ENCODE measurements around the gene LIM2.
A peak's percentile ranks its signal among the peaks of the same experiment; 100 is the strongest.

Gene LIM2

DNA sequence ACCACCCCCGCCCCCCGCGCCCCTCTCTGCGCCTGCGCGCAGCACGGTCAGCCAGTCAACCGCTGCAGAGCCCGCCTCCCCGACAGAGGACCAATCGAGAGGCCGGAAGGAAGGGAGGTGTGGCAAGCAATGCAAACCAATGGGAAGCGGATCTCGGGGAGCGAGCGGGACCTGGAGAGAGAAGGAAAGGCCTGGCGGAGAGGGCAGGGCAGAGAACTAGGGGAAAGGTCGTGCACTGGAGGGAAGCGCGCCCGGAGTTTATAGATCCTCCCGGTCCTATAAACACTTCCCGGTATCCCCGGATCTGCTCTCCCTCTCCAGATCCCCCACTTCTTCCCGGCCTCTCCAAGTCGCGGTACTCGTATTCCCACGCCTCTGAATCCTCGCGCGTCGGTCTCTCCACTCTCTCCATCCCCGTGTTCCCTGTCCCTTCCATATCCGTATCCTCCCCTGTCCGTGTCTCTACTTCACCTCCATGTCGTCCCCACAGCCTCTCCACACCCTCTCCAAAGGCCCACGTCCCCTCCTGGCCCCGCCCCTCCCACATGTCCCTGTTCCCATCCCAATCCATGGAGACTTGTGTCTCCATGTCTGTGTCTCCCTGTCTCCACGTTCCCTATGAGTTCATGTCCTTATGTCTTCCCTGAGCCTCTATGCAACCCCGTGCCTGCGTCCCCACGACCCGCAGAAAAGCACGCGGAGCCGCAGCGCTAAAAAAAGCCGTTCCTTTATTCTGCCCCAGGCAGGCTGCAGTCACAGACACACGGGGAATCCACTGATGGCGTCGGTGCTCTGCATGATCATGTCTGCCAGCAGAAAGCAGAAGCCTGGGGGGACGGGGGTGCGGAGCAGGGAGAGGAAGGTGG lies 21.2 kb downstream of the LIM2 start:
- Mint-ChIP-seq H3K27ac (peak overlapping the region; percentile 91), H3K27me3 (peaks cover 3% of the 10 kb centered on the region), H3K36me3 (peaks cover 9% of the 10 kb centered on the region), H3K4me1 (peaks cover 73% of the 10 kb centered on the region), H3K4me3 (peak overlapping the region; percentile 97), H3K9me3 (no peaks in the 10 kb centered on the region)
- peak; percentile 97 for DNase-seq
- CTCF ChIA-PET, result interaction anchor here (1.5 to 1.6 kb wide), 2 partner anchors 24 to 28 kb away, joined by 3 to 5 read pairs; partner anchors contain the start of gene C19orf84

DNA sequence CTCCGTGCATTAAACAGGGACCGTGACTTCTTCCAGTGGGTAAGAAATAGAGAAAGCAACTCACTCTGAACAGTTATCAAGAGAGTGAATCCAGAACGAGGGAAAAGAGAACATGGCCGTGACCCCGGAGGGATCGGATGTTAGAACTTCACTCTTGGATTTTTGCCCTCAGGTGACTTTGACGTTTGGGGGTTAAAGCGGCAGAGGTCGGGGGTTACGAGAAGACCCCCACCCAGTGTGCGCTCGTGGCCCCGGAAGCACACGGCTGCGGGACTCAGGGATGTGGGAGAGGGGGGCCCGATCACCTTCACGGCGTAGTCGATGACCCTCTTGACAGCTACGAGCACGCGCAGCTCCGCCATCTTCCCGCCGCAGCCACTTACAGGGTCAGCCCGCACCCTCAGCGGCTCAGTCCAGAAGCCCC lies 21.8 kb downstream of the LIM2 start, which contains the start of gene ETFB:
TSS of gene ETFB (minus strand) at position 424 of the 424 bp plus-strand sequence. CDS start at position 362, 62 bp downstream.
- Mint-ChIP-seq H3K4me3 (peak within 1 kb of the TSS; percentile 97), H3K4me1 (peaks cover 69% of the 10 kb centered on the region)
- CTCF ChIA-PET, result interaction anchor here (1.0 to 1.6 kb wide), 3 partner anchors 25 to 52 kb away, joined by 3 to 5 read pairs (median 3); partner anchors contain the start of genes C19orf84 and SIGLEC10

DNA sequence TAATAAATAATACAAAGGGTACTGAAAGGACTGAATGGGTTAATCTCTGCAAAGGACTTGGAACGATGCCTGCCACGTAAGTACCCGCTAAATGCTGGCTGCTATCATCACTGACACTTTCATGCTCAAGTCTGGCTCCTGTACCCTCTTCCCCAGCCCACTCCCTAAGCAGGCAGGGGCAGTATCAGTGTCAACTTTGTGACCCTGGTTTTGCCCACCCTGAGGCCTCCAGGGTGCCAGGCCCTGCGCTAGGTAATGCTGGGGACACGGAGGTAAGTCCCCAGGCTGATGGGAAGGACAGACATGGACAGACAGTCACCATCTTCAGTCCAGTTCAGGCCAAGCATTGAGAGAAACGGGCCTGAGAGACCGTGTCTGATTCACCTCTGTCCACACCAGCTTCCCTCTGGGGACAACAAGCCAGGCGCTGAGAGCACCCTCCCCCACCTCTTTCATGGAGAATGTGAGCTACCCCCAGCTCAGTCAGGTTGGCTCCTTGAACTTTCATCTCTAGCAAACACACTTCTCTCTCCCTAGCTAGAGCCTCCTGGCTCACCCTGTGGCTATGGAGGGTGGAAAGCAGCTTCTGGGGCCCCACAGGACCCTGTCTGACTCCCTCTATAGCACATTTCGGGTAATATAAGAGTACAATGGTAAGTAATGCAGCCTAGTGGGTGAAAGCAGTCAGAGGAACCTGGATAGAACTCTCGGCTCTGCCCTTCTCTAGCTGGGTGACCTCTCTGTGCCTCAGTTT lies 22.4 kb downstream of the LIM2 start:
- H3K36me3 Mint-ChIP-seq, result peaks cover 8% of the 10 kb centered on the region
- H3K9me3 Mint-ChIP-seq, result no peaks in the 10 kb centered on the region
- no peak for DNase-seq
- H3K4me1 Mint-ChIP-seq, result peaks cover 67% of the 10 kb centered on the region
- CTCF ChIA-PET, result interaction anchor here (0.6 to 1.7 kb wide), 5 partner anchors 10 to 53 kb away, joined by 3 to 6 read pairs (median 3); partner anchors contain the start of genes C19orf84, SIGLEC10 and VSIG10L
- H3K27ac Mint-ChIP-seq, result peak overlapping the region; percentile 91
- H3K4me3 Mint-ChIP-seq, result peak overlapping the region; percentile 97
- H3K27me3 Mint-ChIP-seq, result peaks cover 3% of the 10 kb centered on the region

More for the DNA sequence above, 21.8 kb downstream of the LIM2 start, which contains the start of gene ETFB:
- Mint-ChIP-seq H3K27me3 (peaks cover 3% of the 10 kb centered on the region), H3K9me3 (no peaks in the 10 kb centered on the region), H3K27ac (peak within 1 kb of the TSS; percentile 91), H3K36me3 (peaks cover 8% of the 10 kb centered on the region)
- no peak for DNase-seq

DNA sequence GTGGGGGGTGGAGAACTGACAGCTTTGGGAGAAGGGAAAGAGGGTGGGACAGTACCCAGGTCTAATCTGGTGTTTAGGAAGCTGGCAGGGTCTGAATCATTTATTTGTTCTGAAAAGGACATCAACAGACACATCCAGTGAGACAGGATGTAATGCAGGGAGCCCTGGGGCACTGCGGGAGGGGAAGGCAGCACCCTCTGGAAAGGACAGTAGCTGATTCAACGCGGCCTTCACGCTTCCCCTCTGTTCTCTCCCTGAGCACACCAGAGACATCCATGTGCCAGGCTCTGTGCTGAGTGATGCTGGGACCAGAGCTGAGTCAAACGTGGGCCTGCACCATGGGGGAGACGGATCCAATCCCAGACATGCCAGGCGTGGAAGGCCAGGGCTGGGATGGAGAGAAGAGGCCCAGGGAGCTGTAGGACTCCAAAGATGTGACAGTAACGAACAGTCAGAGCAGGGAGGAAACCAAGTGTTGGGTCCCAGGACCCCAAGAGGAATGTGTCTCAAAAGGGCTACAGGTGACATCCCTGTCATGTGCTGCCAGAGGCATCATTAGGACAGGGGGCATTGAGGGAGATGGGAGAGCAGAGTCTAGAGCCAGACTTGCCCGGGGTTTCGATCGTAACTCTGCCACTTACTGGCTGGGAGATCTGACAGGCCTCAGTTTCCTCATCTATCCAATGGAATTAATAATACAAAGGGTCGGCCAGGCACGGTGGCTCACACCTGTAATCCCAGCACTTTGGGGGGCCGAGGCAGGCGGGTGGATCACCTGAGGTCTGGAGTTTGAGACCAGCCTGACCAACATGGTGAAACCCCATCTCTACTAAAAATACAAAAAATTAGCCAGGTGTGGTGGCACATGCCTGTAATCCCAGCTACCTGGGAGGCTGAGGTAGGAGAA lies 23.3 kb downstream of the LIM2 start:
- peaks cover 3% of the 10 kb centered on the region for H3K27me3 Mint-ChIP-seq
- CTCF ChIA-PET, result interaction anchor here (1.3 to 1.7 kb wide), 2 partner anchors 10 to 23 kb away, joined by 4 to 6 read pairs; partner anchors contain the start of gene VSIG10L

DNA sequence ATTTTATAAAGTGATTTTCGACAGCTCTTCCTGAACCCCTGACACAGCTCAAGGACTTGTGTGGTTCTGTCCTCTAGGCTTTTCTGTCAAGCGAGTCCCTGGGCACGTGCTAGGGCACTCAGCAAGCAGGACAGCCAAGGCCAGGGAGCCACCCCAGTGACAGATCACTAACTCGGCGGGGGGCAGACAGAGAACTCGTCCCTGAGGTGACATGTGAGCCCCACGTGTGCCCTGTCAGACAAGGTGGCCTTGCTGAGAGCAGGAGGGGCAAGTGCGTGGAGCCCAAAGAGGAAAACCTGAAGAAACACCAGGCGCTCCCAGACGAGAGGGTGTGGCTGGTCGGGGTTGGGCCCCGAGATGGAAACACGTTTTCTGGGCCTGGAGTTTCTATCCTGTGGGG lies 26.5 kb downstream of the LIM2 start:
- CTCF ChIA-PET, result no interaction called here
- H3K27ac Mint-ChIP-seq, result no peak overlapping the region
- H3K4me3 Mint-ChIP-seq, result no peak overlapping the region
- H3K9me3 Mint-ChIP-seq, result no peaks in the 10 kb centered on the region
- H3K4me1 Mint-ChIP-seq, result peaks cover 57% of the 10 kb centered on the region
- no peaks in the 10 kb centered on the region for H3K27me3 Mint-ChIP-seq
- peaks cover 14% of the 10 kb centered on the region for H3K36me3 Mint-ChIP-seq
- DNase-seq, result no peak

More for the DNA sequence above, 23.3 kb downstream of the LIM2 start:
- H3K27ac Mint-ChIP-seq, result peak overlapping the region; percentile 12
- H3K36me3 Mint-ChIP-seq, result peaks cover 5% of the 10 kb centered on the region
- no peak for DNase-seq
- peaks cover 67% of the 10 kb centered on the region for H3K4me1 Mint-ChIP-seq
- no peaks in the 10 kb centered on the region for H3K9me3 Mint-ChIP-seq
- H3K4me3 Mint-ChIP-seq, result peak overlapping the region; percentile 59

DNA sequence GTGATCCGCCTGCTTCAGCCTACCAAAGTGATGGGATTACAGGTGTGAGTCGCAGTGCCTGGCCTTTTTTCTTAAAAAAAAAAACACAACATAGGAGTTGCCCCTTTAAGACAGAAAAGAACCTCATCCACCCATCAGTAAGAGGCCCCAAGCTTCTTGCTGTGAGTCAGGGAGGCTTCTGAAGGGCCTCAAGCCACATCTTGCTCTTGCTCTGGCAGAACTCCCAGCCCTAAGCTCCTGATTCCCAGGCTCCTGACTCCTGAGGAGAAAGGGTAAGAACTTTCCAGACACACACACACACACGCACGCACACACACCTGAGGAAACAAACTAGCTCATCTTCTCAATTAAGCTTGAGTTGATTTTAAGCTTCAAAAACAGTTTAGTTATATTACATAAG lies 28.5 kb downstream of the LIM2 start:
- DNase-seq, result no peak
- no peak overlapping the region for H3K27ac Mint-ChIP-seq

DNA sequence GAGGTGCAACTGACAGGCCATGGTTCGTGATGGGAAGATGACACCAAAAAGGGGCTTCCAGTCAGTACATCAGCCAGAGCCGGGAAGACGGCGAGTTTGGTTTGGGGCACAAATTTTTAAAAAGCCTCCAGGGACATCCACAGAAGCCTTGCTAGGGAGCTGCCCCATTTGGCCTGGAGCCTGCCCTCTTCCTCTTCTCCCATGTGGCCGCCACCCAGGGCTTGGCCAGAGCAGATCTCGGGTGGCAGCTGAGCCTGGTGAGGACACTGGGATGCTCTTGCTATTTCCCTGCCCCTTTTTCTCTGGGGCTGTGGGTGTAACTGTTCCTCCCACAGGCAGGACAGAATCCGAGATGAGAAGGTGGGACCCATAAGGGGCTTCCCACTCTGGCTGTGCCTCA lies 29.8 kb downstream of the LIM2 start:
- Mint-ChIP-seq H3K4me1 (peaks cover 51% of the 10 kb centered on the region), H3K27ac (no peak overlapping the region)
- DNase-seq, result no peak

More for the DNA sequence above, 28.5 kb downstream of the LIM2 start:
- peaks cover 60% of the 10 kb centered on the region for H3K4me1 Mint-ChIP-seq
- CTCF ChIA-PET, result interaction anchor here (0.5 to 1.8 kb wide), 3 partner anchors 11 to 66 kb away, joined by 3 to 6 read pairs (median 4); no protein-coding TSS in a partner anchor
- H3K4me3 Mint-ChIP-seq, result no peak overlapping the region
- H3K27me3 Mint-ChIP-seq, result no peaks in the 10 kb centered on the region
- H3K36me3 Mint-ChIP-seq, result peaks cover 16% of the 10 kb centered on the region
- no peaks in the 10 kb centered on the region for H3K9me3 Mint-ChIP-seq

DNA sequence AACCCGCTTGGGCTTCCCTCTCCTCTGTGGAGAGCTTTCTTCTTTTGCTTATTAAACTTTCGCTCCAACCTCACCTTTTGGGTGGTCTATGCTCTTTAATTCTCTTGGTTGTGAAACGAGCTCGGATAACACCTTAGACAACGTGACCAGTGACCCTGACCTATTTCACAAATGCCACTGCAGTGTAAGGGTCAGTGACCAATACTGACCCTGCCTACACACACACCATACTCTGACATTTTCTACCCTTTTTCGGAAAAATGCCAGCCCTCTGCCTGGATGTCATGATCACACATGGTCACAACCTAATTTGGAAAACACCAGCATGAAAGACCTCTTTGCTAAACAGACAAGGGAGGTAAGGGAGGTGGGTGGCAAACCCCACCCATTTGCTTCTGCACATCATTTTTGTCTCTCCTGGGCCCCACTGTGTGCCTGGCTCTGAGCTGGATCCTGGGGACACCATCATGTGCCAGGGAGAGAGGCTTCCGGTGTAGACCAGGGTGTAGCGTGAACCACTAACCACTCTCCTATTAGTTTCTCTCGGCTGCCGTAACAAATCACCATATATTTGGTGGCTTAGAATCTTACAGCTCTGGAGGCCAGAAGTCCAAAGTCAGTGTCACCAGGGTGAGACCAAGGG lies 31.5 kb downstream of the LIM2 start:
- Mint-ChIP-seq H3K27ac (no peak overlapping the region), H3K27me3 (no peaks in the 10 kb centered on the region), H3K4me3 (no peak overlapping the region), H3K9me3 (no peaks in the 10 kb centered on the region), H3K4me1 (peaks cover 39% of the 10 kb centered on the region), H3K36me3 (peaks cover 25% of the 10 kb centered on the region)
- CTCF ChIA-PET, result no interaction called here
- DNase-seq, result no peak

More for the DNA sequence above, 29.8 kb downstream of the LIM2 start:
- CTCF ChIA-PET, result interaction anchor here (1.8 kb wide), 1 partner anchor 18 kb away, joined by 6 read pairs; no protein-coding TSS in a partner anchor
- Mint-ChIP-seq H3K9me3 (no peaks in the 10 kb centered on the region), H3K4me3 (no peak overlapping the region), H3K36me3 (peaks cover 16% of the 10 kb centered on the region), H3K27me3 (no peaks in the 10 kb centered on the region)

DNA sequence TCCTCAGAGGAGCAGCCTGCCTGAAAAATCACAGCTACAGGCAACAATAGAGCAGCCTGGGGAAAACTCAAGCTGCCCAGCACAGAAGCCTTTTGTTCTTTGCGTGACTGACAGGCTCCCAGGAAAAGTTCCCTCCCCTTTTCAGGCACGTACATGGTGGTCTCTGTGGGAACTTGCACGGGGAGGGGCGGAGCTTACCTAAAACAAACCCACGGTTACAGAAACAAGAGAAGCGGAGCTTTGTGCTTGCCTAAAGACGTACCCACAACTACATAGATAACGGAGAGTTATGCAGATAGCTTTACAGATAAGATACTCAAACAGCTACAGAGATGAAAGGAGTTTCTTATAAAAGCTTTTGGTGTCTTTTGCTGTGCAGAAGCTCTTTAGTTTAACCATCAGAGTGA lies 33.0 kb downstream of the LIM2 start:
- Mint-ChIP-seq H3K36me3 (peaks cover 36% of the 10 kb centered on the region), H3K27ac (peak overlapping the region; percentile 81), H3K9me3 (no peaks in the 10 kb centered on the region), H3K4me1 (peaks cover 31% of the 10 kb centered on the region), H3K27me3 (no peaks in the 10 kb centered on the region), H3K4me3 (peak overlapping the region; percentile 6)
- CTCF ChIA-PET, result interaction anchor here (0.7 to 1.2 kb wide), 3 partner anchors 9 to 53 kb away, joined by 3 to 4 read pairs (median 3); no protein-coding TSS in a partner anchor
- peak; percentile 63 for DNase-seq

DNA sequence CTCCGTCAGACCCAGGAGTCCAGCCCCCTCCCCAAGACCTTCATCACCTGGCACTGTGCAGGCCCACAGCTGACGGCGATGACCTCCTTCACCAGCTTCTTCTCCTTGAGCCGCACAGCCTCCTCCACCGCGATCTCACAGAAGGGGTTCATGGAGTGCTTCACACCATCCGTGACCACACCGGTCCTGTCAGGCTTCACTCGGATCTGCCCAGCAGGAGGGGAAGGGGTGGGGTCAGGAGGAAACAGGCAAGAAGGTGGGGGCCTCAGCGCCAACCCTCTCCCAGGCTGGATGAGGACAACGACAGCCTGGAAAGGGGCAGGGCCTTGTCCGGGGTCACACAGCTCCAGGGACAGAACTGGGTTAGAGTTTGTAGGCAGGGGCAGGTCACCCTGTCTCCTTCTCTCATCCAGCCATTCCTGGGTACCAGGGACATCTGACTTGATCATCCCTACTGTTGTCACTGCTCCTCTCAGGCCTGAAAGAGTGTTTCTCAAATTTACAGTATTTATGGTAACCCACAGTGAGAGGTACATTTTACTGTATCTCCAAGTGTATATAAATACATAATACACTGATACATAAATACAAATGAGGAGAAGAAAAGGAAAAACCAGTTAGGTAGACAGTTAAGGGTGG lies 33.6 kb downstream of the LIM2 start:
- DNase-seq, result no peak
- Mint-ChIP-seq H3K27ac (peak overlapping the region; percentile 69), H3K4me1 (peaks cover 27% of the 10 kb centered on the region), H3K4me3 (no peak overlapping the region), H3K9me3 (no peaks in the 10 kb centered on the region), H3K36me3 (peaks cover 38% of the 10 kb centered on the region), H3K27me3 (no peaks in the 10 kb centered on the region)
- CTCF ChIA-PET, result interaction anchor here (0.7 to 1.2 kb wide), 3 partner anchors 10 to 53 kb away, joined by 3 to 4 read pairs (median 3); no protein-coding TSS in a partner anchor

DNA sequence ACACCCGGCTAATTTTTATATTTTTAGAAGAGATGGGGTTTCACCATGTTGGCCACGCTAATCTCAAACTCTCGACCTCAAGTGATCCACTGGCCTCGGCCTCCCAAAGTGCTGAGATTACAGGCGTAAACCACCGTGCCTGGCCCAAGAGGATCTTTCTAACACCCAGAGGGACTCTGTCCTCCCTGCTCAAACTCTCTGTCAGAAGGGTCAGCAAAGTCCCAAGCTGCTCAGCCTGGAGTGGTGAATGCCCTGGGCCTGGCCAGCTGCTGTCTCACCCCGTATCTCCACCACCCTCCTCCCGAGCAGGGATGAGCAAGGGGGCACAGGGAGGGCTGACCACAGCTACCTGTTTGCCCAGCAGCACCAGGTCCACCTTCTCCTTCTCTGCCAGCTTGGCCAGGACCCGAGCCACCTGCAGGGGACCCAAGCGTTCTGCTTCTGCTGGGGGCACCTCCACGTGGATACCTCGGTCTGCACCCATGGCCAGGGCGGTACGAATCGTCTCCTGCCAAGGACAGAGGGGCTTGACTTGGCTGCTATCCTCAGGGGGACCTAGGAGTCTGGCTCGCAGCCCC lies 34.9 kb downstream of the LIM2 start:
- Mint-ChIP-seq H3K9me3 (no peaks in the 10 kb centered on the region), H3K4me3 (no peak overlapping the region), H3K4me1 (peaks cover 25% of the 10 kb centered on the region), H3K27ac (no peak overlapping the region), H3K27me3 (no peaks in the 10 kb centered on the region), H3K36me3 (peaks cover 39% of the 10 kb centered on the region)
- CTCF ChIA-PET, result no interaction called here
- DNase-seq, result no peak

Data from activated naive CD4-positive, alpha-beta T cell treated with anti-CD3 and anti-CD28 coated beads, Interleukin-2, amount 10 ng/mL, durations not matched to agents 7 days and 5 days (primary cell).